ENCODE data around the gene SPSB2.

The SPSB2 gene

GRCh38 chr12:6845395-6845794 lies 27.7 kb downstream of the SPSB2 start:
- H3K9me2 ChIP-seq (replicated peaks; ENCODE audit: insufficient read depth, low read length): no peaks in the 10 kb centered on the region
- no peaks in the 10 kb centered on the region for H3K9me3 ChIP-seq (replicated peaks; ENCODE audit: insufficient read depth, low read length)
- no peak overlapping the region for H3K27ac ChIP-seq (ENCODE audit: low read length)
- no peak overlapping the region for H3K9ac ChIP-seq (ENCODE audit: low read length)
- no peaks in the 10 kb centered on the region for H3K36me3 ChIP-seq (replicated peaks; ENCODE audit: insufficient read depth, low read length)
- H3K4me3 ChIP-seq (ENCODE audit: low read length): no peak overlapping the region
- no peaks in the 10 kb centered on the region for H3F3A ChIP-seq (ENCODE audit: insufficient read depth, low read length)
- DNase-seq: no peak
- H3K4me2 ChIP-seq (ENCODE audit: low read depth, low read length): no peak overlapping the region
- H3K79me2 ChIP-seq (ENCODE audit: low read length): peaks cover 17% of the 10 kb centered on the region
- H3K27me3 ChIP-seq (replicated peaks; ENCODE audit: insufficient read depth, low read length): no peaks in the 10 kb centered on the region
- no peak for TF ChIP-seq EZH2 (optimal IDR thresholded peaks at IDR 0.05; ENCODE audit: low read depth, low read length)
- TF ChIP-seq EZH2phosphoT487 (IDR thresholded peaks at IDR 0.05; ENCODE audit: low read length): no peak
- TF ChIP-seq CTCF (IDR thresholded peaks at IDR 0.05; ENCODE audit: low read length): no peak
- peaks cover 15% of the 10 kb centered on the region for H3K4me1 ChIP-seq (ENCODE audit: low read length)
- H4K20me1 ChIP-seq (ENCODE audit: insufficient read depth, low read length): no peaks in the 10 kb centered on the region
- no peak overlapping the region for H2AFZ ChIP-seq (ENCODE audit: low read length)

DNA sequence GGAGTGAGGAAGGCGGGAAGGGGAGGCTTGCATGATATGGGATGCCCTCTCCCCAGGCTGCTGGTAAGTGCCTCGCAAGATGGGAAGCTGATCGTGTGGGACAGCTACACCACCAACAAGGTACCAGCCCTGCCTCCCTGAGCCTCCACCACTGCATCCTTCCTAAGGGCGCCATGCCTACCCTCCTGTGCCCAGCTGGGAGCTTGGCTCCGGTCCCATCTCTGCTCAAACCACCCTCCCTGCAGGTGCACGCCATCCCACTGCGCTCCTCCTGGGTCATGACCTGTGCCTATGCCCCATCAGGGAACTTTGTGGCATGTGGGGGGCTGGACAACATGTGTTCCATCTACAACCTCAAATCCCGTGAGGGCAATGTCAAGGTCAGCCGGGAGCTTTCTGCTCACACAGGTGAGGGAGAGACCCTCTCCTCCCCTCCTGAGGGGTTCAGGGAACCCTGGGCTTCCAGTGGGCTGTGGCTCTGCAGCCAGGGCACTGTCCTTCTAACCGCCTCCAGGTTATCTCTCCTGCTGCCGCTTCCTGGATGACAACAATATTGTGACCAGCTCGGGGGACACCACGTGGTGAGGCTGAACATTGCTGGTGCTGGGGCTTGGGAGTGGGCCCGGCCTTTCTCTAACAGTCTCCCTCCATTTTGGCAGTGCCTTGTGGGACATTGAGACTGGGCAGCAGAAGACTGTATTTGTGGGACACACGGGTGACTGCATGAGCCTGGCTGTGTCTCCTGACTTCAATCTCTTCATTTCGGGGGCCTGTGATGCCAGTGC lies 29.8 kb downstream of the SPSB2 start:
- Histone ChIP-seq H2AFZ (ENCODE audit: low read length) (no peak overlapping the region), H3K9me2 (replicated peaks; ENCODE audit: insufficient read depth, low read length) (no peaks in the 10 kb centered on the region), H3K79me2 (ENCODE audit: low read length) (no peaks in the 10 kb centered on the region), H3K36me3 (replicated peaks; ENCODE audit: insufficient read depth, low read length) (no peaks in the 10 kb centered on the region), H3K4me1 (ENCODE audit: low read length) (peaks cover 11% of the 10 kb centered on the region), H4K20me1 (ENCODE audit: insufficient read depth, low read length) (no peaks in the 10 kb centered on the region), H3K4me2 (ENCODE audit: low read depth, low read length) (no peak overlapping the region), H3K27me3 (replicated peaks; ENCODE audit: insufficient read depth, low read length) (no peaks in the 10 kb centered on the region), H3K4me3 (ENCODE audit: low read length) (no peak overlapping the region), H3K27ac (ENCODE audit: low read length) (no peak overlapping the region), H3K9me3 (replicated peaks; ENCODE audit: insufficient read depth, low read length) (no peaks in the 10 kb centered on the region), H3F3A (ENCODE audit: insufficient read depth, low read length) (no peaks in the 10 kb centered on the region), H3K9ac (ENCODE audit: low read length) (no peak overlapping the region)
- 0 out of 2 replicates have a peak, but pooled peaks have one; percentile 7 for TF ChIP-seq CTCF (IDR thresholded peaks at IDR 0.05; ENCODE audit: low read length)
- no peak for TF ChIP-seq EZH2phosphoT487 (IDR thresholded peaks at IDR 0.05; ENCODE audit: low read length)
- no peak for TF ChIP-seq EZH2 (optimal IDR thresholded peaks at IDR 0.05; ENCODE audit: low read depth, low read length)
- no peak for DNase-seq

- H3K9me3 ChIP-seq (replicated peaks; ENCODE audit: insufficient read depth, low read length): no peaks in the 10 kb centered on the region
- no peaks in the 10 kb centered on the region for H3K9me2 ChIP-seq (replicated peaks; ENCODE audit: insufficient read depth, low read length)
- H3K27me3 ChIP-seq (replicated peaks; ENCODE audit: insufficient read depth, low read length): no peaks in the 10 kb centered on the region
- no peaks in the 10 kb centered on the region for H4K20me1 ChIP-seq (ENCODE audit: insufficient read depth, low read length)
- no peak overlapping the region for H3K27ac ChIP-seq (ENCODE audit: low read length)
- no peak for DNase-seq
- H3K4me2 ChIP-seq (ENCODE audit: low read depth, low read length): no peak overlapping the region
- H3K4me3 ChIP-seq (ENCODE audit: low read length): no peak overlapping the region
- H3K36me3 ChIP-seq (replicated peaks; ENCODE audit: insufficient read depth, low read length): no peaks in the 10 kb centered on the region
- H2AFZ ChIP-seq (ENCODE audit: low read length): no peak overlapping the region
- TF ChIP-seq EZH2phosphoT487 (IDR thresholded peaks at IDR 0.05; ENCODE audit: low read length) (no peak), CTCF (IDR thresholded peaks at IDR 0.05; ENCODE audit: low read length) (no peak), EZH2 (optimal IDR thresholded peaks at IDR 0.05; ENCODE audit: low read depth, low read length) (no peak)
- H3K9ac ChIP-seq (ENCODE audit: low read length): no peak overlapping the region
- H3K79me2 ChIP-seq (ENCODE audit: low read length): no peaks in the 10 kb centered on the region
- no peaks in the 10 kb centered on the region for H3F3A ChIP-seq (ENCODE audit: insufficient read depth, low read length)
- H3K4me1 ChIP-seq (ENCODE audit: low read length): peaks cover 11% of the 10 kb centered on the region
These were observed 31.0 kb downstream of the SPSB2 start for GRCh38 chr12:6842075-6842474.
